HuH-7.5 (cell line): Measurements from ENCODE around the gene GDPD2.
"Not testable (repeated sequence)": the region's sequence is repeated elsewhere in the genome, so short reads cannot be mapped to it uniquely, and the experiment has no call there.

Experiments used
- DNase-seq: peaks from one replicate; pipeline ENCODE4 v3.0.0; 2011; ENCODE audit warnings: low spot score

Gene GDPD2, protein sequence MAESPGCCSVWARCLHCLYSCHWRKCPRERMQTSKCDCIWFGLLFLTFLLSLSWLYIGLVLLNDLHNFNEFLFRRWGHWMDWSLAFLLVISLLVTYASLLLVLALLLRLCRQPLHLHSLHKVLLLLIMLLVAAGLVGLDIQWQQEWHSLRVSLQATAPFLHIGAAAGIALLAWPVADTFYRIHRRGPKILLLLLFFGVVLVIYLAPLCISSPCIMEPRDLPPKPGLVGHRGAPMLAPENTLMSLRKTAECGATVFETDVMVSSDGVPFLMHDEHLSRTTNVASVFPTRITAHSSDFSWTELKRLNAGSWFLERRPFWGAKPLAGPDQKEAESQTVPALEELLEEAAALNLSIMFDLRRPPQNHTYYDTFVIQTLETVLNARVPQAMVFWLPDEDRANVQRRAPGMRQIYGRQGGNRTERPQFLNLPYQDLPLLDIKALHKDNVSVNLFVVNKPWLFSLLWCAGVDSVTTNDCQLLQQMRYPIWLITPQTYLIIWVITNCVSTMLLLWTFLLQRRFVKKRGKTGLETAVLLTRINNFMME

DNA sequence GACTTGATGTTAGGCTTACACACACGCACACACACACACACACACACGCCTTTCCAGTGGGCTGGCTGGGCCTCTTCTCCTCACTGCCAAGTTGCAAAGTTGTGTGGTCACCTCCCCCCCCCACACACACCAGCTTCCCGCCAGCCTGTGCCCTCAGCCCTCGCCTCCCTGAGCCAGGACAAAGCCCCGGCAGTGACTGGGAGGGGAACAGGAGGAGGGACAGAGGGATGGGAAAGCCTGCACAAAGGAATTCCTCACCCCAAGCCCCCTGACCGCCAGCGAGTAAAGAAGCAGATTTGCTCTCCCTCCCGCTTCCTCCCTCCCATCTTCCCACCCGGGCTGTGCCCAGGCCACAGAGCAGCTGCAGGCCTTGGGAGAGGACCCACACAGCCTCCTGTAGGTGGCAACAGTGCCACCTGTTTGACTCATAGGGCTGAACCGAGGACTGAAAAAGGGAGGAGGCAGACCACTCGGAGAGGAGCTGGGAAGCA is at the start of gene GDPD2:
Gene GDPD2 (plus strand): TSS at position 464 of the 491 bp plus-strand sequence. CDS start 1,671 bp downstream, outside the sequence.
- no peak for DNase-seq

DNA sequence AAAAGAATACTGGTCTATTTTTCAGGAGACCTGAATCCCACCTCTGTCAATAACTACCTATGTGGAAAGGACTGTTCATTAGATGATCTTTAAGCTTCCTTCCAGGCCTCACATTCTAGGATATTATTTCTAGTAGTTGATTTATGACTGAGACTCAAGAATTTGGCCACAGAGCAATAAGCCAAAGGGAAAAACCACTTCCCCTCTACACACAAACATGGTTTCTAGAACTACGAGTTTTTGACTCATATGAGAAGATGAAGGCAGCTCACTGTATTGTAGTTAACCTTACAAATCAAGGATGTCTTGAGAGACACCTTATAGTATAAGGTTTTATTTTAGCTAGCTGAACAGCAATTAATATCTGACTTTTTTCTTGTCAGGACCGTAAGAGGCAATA is 36.9 kb upstream of the GDPD2 start:
- no peak for DNase-seq

DNA sequence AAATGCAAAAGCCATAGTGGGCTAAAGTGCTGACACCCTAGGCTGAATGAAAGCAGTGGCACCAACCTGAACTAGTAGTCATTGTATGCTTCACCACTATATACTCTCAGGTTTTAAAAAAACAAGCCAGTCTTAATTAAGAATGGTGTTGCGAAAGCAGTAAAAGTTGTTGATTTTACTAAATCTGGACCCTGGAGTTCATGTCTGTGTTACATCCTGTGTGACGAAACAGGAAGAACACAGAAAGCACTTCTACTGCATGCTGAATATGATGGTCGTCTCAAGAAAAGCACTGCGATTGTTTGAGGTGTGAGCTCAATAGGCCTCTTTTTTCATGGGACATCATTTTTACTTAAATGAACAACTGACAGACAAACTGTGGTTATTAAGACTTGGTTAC is 24.2 kb upstream of the GDPD2 start:
- peak; percentile 6 for DNase-seq

DNA sequence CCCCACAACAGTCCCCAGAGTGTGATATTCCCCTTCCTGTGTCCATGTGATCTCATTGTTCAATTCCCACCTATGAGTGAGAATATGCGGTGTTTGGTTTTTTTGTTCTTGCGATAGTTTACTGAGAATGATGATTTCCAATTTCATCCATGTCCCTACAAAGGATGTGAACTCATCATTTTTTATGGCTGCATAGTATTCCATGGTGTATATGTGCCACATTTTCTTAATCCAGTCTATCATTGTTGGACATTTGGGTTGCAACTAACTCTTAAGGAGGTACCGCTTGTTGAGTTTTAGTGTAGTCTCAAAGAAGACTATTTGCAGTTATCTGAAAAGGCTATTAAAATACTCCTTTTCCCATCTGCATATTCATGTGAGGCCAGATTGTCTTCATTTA is 22.9 kb upstream of the GDPD2 start:
- not testable (repeated sequence) for DNase-seq

DNA sequence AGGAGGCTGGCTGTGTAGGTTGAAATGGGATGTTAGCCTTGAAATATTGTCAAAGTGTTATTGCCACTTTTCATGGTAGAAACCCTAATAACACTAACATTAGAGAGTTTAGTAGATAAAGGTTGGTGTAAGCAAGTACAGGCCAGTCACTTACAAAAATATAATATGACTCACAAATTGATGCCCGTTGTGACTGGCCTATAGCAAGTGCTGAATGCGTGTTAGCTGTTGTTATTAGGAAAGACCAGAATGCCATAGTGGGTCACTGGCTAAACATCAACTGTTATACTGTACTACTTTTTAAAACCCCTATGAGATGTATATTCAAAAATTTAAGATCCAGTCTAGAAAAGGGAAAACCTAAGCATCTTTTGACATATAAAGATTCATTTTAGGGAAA is 20.4 kb upstream of the GDPD2 start:
- no peak for DNase-seq

DNA sequence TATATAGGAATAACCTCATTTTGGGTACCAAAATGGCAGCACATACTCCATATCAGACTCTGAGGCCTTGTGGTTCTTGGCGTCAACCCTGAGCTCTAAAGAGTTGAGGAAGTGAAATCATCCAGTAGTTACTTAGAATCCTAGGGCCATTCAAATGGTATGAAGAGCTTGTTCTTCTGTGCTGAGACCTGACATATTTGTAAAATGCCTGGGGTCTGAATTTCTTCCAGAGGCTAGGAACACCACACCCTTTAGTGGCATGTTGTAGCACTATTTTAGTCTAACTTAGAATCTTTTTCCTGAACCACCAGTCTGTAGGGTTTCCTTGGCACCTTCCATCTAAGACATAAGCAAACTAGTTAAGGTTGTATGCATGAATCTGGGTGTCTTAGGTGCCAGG is 18.1 kb upstream of the GDPD2 start:
- no peak for DNase-seq

DNA sequence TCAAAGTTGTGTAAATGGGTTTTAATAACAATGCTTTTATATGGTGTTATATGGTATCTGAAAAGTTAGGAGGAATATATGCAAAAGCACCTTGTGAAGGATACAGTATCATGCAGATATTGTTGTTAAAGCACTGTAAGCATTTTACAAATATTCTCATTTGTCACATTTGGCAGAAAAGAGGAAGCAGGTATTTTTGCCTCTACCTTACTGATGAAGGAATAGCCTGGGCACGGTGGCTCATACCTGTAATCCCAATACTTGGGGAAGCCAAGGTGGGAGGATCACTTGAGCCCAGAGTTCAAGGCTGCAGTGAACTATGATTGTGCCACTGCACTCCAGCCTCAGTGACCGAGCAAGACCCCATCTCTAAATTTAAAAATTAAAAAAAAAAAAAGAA is 12.2 kb upstream of the GDPD2 start:
- no peak for DNase-seq

DNA sequence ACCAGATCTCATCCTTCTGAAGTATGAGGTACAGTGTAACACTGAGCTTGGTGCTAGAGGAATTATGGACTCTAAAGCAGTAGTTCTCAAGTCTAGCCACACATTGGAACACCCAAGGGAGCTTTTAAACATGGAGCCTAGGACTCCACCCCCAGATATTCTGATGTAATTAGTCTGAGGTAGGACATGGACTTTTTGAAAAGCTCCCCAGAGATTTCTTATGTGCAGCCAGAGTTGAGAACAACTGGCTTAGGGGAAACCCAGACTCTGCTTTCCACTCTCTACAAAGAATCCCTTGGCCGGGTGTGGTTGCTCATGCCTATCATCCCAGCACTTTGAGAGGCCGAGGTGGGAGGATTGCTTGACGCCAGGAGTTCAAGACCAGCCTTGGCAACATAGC is 11.6 kb upstream of the GDPD2 start:
- no peak for DNase-seq

DNA sequence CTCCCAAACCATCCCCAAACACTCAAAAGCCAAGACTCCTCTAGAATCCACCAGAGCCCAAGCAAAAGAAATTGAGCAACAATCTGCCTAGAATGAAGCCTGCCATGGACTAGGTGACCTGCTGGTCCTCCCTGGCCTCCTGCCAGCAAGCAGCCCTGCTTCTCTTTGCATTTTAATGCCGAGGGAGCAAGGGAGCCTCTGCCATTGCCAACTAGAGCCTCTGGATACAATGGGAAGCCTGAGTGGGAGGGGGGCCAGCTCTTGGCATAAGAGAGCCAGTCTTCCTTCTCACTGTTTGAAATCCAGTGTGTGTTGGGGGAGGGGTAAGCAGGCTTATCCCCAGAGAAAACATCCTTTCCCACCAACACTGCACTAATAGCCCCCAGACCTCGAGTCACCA is 1.5 kb upstream of the GDPD2 start:
- no peak for DNase-seq

DNA sequence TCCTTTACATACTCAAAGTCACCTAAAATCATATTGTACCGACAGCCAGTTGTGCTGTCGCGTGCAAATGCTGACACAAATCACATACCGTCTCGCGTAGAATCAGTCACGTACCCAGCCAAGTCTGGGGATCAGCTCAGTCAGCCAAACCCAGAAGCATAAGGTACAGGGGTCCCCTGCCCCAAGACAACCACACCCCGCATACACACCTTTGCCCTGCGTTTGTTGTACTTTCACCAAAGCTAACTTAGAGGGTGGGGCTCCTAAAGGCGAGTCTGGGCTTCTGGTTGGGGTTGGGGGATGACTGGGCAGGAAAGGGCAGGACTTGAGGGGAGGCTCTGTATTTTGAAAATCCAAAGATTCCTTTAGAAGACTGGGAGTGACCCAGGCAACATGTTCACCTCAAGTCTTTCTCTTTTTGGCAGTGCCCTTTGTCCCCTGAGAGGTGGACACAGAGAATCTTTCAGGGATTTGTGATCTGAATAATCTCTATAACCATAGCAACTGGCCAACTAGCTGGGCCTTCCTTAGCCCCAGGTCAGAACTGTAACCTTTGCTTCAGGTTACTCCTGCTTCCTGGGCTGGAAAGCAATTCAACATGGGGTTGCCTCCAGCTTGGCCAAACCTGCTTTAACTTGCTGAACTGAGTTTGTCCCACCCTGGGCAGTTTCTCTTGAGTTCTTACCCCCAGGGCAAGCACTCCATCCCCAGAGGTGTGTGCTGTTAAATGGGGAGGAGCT is 992 bp downstream of the GDPD2 start:
- no peak for DNase-seq

DNA sequence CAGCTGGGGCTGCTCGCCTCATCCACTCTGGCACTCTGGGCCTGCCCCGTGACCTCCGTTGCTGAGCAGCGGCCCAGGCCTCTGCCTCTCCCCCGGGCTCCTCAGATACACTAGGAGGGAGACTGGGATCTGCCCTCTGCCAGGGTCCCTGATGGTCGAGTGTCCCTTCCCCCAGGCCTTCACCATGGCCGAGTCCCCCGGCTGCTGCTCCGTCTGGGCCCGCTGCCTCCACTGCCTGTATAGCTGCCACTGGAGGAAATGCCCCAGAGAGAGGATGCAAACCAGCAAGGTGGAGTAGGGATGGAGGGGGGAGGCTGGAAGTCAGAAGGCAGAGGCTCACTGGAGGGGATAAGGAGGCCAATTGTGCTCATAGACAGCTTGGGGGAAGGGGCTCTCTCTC is 1.7 kb downstream of the GDPD2 start:
- DNase-seq: no peak

DNA sequence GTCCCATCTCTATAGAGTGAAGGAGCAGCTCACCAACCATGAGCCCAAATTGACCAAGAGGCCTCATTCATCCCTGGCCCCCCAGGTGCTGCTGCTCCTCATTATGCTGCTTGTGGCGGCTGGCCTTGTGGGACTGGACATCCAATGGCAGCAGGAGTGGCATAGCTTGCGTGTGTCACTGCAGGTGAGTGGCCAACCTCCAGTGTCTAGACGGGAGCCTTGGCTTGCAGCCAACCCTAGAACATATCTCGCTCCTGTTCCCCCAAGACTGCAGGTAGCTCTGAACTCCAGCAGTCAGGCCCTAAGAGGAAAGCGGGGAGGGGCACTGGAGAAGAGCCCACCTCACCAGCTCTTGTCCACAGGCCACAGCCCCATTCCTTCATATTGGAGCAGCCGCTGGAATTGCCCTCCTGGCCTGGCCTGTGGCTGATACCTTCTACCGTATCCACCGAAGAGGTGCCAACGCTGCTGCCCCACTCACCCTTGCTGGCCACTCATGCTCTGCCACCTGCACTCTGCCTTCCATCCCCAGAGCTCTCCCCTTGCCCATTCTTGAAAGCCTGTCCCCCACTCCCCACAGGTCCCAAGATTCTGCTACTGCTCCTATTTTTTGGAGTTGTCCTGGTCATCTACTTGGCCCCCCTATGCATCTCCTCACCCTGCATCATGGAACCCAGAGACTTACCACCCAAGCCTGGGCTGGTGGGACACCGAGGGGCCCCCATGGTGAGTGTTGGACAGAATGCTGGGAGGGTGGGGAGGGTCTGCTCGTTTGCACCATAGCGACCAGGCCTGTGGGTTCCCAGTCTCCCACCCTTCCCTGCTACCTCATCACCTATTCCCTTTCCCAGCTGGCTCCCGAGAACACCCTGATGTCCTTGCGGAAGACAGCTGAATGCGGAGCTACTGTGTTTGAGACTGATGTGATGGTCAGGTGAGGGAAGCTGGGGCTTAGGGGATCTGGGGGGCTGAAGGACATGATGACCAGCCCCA is 3.5 kb downstream of the GDPD2 start:
- DNase-seq: no peak

DNA sequence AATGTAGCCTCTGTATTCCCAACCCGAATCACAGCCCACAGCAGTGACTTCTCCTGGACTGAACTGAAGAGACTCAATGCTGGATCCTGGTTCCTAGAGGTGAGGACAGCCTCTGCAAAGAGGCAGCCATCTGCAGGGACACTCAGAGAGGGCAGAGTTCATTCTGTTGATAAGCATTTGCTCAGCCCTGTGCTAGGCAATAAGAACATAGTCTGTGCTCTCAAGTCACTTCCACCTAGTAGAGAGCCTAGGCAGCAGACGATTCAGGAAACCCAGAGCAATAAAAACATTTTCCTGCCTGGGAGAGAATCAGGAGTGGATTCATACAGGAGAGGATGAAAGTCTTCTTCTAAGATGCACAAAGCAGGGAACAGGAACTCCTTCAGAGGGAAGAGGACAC is 4.3 kb downstream of the GDPD2 start:
- DNase-seq: no peak

DNA sequence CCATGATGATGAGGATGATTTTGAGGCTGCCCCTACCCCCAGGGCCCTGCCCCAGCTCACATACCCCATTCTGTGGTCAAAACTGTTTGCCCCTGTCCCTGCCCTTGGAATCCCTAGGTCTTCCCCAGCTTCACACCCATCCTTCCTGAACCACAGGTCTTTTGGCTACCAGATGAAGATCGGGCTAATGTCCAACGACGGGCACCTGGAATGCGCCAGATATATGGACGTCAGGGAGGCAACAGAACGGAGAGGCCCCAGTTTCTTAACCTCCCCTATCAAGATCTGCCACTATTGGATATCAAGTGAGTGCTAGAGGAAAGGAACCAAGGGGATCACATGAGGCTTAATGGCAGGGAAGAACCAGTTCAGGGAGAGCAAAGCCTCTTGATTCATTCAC is 6.6 kb downstream of the GDPD2 start:
- DNase-seq: no peak

DNA sequence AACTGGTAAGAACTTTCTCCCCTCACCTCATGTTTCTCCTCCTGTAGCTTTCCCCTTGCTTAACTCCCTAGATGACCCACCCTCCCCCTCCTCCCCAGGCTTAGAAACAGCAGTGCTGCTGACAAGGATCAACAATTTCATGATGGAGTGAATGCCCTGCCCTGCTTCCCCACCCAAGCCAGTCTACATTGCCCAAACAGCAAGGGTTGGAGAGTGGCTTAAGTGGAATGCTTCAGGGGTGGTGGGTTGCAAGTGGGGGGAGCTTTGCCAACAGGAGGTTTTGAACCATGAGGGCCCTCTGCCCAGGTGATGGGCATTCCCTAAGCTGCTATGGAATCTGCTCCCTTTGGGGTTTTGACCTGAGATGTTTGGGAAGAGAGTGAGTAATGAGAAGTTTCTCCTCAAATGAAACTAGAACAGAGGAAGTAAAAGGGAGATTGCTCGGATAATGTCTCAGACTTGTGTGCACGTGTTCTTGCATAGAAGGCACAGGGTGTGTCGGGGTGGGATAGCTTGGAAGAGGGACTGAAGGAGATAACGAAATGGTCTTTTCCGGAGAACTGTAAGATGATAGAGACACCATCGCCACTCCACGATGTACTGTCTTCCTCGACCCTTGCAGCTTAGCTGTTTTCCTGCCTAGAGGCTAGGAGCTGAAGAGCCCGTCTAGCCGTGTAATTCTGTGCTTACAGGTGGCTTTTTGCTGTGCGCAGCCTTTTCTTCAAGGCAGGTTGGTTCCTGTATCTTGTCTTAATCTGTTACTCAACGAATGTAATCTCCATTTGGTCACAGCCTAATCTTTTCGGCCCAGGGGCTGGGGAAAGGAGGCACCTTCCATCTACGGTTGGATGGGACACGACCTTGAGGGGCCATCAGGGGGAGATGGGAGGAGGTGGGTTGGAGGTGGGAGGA is 10.1 kb downstream of the GDPD2 start:
- no peak for DNase-seq

DNA sequence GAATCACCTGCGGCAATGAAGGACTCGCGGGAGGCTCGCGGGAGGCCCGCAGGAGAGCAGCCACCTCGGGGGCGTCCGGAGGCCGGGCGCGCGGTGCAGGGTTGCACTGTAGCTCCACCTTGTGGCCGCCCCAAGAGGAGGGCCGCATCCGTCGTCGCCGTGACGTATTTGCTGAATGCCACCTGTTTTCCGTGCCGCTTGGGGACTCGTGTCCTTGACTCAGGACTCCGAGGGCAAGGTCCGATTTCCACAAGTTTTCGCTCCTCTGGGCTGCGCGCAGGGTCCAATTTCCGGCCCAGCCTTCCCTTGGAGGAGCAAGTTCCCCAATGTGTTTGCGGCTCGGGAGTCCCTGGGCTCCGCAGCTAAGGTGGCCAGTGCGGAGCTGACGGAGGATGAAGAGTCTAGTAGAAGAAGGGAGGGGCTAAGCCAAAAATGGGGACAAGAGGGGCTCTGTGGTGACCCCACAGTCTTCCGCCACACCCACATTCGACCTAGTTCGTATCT is 10.8 kb downstream of the GDPD2 start:
- peak; percentile 67 for DNase-seq

DNA sequence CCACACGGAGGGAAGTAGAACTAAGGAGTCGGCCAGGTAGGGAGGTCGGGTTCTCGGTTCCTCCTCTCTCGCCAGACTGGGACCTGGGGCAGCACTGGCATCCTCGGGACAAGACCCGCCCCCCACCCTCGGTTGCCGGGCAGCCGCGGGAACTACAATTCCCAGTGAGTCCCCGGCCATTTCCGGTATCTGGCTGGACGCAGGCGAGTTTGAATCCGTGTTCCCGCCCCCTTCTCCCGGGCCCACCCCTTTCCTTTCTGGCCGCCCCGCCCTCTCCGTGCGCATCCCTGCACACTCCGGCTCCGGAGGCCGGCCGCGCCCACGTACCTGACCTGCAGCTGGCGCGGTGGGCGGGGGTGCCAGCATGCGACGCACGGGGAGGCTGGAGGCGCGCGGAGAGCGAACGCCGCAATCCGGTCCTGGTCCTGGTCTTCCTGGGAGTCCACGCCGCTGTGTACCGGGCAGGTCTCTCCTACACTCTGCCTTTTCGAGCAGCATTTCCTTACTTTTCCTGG is 11.3 kb downstream of the GDPD2 start:
- DNase-seq: peak; percentile 81

DNA sequence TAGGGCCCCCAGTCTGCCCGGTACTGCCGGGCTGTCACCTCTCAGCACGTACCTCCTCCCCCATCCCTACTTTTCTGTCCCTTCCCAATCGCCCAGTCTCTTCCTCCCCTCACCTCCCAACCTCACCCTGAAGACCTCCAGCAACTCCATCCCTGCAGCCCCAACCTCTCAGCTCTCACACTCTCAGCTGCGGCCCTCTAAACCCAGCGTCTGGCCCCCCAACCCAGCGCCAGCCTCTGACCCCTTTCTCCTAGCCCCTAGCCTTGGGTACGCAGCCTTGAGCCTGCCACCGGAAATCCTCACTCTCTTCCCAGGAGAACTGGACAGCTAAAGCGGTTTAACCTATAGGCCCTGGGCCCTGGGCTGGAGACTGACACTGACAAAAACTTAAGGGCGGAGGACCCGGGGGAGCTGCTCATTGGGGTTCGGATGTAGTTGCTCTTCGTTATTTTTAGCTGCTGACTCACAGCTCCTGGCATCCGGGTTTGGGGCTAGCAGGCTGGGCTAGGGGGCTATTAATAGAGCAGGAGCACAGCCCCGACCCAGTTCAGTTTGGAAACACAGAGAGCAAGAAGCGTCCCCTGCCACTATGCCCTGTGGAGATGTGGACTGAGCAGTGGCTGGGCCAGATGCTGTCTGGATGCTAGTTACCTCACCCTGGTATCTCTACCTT is 11.9 kb downstream of the GDPD2 start:
- DNase-seq: no peak

DNA sequence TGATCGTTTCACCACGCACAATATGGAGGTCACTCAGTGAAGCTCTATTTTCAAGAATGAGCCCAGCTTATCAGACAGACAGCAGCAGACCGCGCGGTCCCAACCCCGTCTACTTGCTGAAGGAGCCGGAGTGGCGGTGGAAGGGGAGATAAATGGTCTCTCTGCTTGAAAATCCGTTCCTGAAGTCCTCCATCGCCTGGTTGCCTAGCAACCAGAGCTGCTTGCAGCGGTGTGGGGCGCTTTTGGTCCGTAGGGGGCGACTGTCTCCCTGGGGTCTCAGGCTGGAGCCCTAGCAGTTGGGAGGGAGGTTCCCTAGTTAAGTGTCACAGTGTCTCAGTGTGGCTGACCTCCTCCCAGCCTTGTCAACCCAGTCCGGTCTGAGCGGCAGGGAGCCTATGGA is 13.2 kb downstream of the GDPD2 start:
- DNase-seq: no peak

DNA sequence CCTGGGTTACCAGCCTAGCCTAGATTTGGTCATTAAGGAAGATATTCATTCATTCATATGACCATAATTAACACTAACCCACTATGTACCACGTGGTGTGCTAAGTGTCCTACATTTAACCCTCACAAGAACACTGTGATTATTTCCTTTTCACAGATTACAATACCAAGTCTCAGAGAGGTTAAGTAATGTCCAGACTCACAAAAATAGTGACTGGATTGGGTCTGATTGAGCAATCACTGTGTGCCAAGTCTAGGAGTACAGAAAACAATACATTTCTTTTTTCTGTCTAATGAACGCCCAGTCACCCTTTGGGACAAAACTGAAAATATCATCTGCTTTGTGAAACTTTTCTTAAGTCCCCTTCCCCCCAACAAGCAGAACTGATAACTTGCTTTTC is 13.9 kb downstream of the GDPD2 start:
- no peak for DNase-seq
